K562 (cell line): ENCODE measurements around the gene TRMT112. TPM values are rescaled to one million over a fixed set of nuclear protein-coding genes. Genes with fewer than 3 reads are reported as not detected.

Experiments
- ARID1B ChIP-seq: fragments of 450-650 bp; IDR thresholded peaks from 2 replicates; pipeline ENCODE4 v1.6.1; 2016; ENCODE audit warnings: antibody characterized with exemption, mild to moderate bottlenecking, inconsistent platforms
- ATF3 ChIP-seq, 2 experiments: fragments of 450-650 bp in 1 of 2; sonication (generic) in 1 of 2; formaldehyde crosslinking in 1 of 2; IDR thresholded peaks in 1 of 2; conservative IDR thresholded peaks in 1 of 2; 2 replicates each; pipeline versions ENCODE4 v1.6.1 to v1.8.1; 2016 to 2023; ENCODE audit warnings: mild to moderate bottlenecking in 2 of 2, moderate library complexity in 2 of 2, inconsistent platforms in 1 of 2, missing genetic modification reagents in 1 of 2
- EP400 ChIP-seq: fragments of 450-650 bp; IDR thresholded peaks from 2 replicates; pipeline ENCODE4 v1.6.1; 2017; ENCODE audit warnings: antibody characterized with exemption, mild to moderate bottlenecking, moderate library complexity
- ETV6 ChIP-seq, 3 experiments: fragments of 150-350 bp in 1 of 3; sonication (generic) in 1 of 3; formaldehyde crosslinking in 1 of 3; IDR thresholded peaks; 2 replicates each; pipeline versions ENCODE4 v1.6.1 to v1.8.0; 2014 to 2022; ENCODE audit warnings: borderline replicate concordance in 2 of 3, low read depth in 2 of 3, antibody characterized with exemption in 1 of 3, low read length in 1 of 3, mild to moderate bottlenecking in 1 of 3, missing genetic modification reagents in 1 of 3
- NKRF ChIP-seq: fragments of 450-650 bp; IDR thresholded peaks from 2 replicates; pipeline ENCODE4 v1.6.1; 2016; ENCODE audit warnings: borderline replicate concordance
- NONO ChIP-seq, 2 experiments: fragments of 200-400 bp in 1 of 2; fragments of 450-650 bp in 1 of 2; formaldehyde crosslinking in 1 of 2; IDR thresholded peaks; 2 replicates each; pipeline ENCODE4 v1.6.1; 2017; ENCODE audit warnings: low read depth in 2 of 2, mild to moderate bottlenecking in 2 of 2, moderate library complexity in 2 of 2, low read length in 1 of 2
- RERE ChIP-seq: sonication (generic); formaldehyde crosslinking; IDR thresholded peaks from 2 replicates; pipeline ENCODE4 v1.8.0; 2023; ENCODE audit warnings: missing genetic modification reagents, mild to moderate bottlenecking, borderline replicate concordance
- SMARCC2 ChIP-seq: fragments of 450-650 bp; IDR thresholded peaks from 2 replicates; pipeline ENCODE4 v1.6.1; 2017; ENCODE audit warnings: antibody characterized with exemption, moderate library complexity, mild to moderate bottlenecking, low read depth
- TCF15 ChIP-seq: fragments of 250-450 bp; sonication (Bioruptor Pico); IDR thresholded peaks from 2 replicates; pipeline ENCODE4 v1.8.0; 2022; ENCODE audit warnings: moderate library complexity, mild to moderate bottlenecking, inconsistent platforms
- ZBTB33 ChIP-seq: sonication (generic); formaldehyde crosslinking; IDR thresholded peaks from 2 replicates; pipeline ENCODE4 v1.8.1; 2023; ENCODE audit warnings: mild to moderate bottlenecking, missing genetic modification reagents
- ZKSCAN3 ChIP-seq: fragments of 250-450 bp; sonication (Bioruptor Pico); IDR thresholded peaks from 2 replicates; pipeline ENCODE4 v1.4.0; 2020
- ZNF23 ChIP-seq: fragments of 250-450 bp; sonication (Bioruptor Pico); IDR thresholded peaks from 2 replicates; pipeline ENCODE4 v1.4.0; 2020; ENCODE audit warnings: mild to moderate bottlenecking
- polyA plus RNA-seq, 8 experiments: library from polyadenylated mRNA; depleted of rRNA in 4 of 8; stranded (reverse) in 5 of 8; unstranded in 3 of 8; fragments of >200 nt; fragmentation: Nextera tagmentation in 2 of 8; fragmentation: Illumina TruSeq in 1 of 8; extraction: Ambion mirVana in 2 of 8; extraction: Trizol in 1 of 8; gene quantifications; 2 replicates each; pipeline versions ENCODE4 v1.2.1 to v1.2.3, GENCODE V29; 2011 to 2014; ENCODE audit warnings: inconsistent platforms in 1 of 8, missing spikeins in 1 of 8
- total RNA-seq, 7 experiments: library from RNA; depleted of rRNA in 6 of 7; stranded (reverse); fragments of >200 nt in 6 of 7; fragmentation: Illumina TruSeq in 2 of 7; extraction: Trizol in 2 of 7; gene quantifications; 2 replicates each; pipeline versions ENCODE4 v1.2.1 to v1.2.3, GENCODE V29; 2011 to 2021; ENCODE audit warnings: low replicate concordance in 1 of 7

Gene TRMT112
- total and polyA plus RNA-seq, 9 of the 15 experiments (the other 6 are each of a cell fraction or from before 2014, with no cell fraction given) = 162 to 444 (median 300) TPM

GRCh38 chr11:64305691-64306562, 11.4 kb downstream of the TRMT112 start (continued):
- TF ChIP-seq NONO (IDR thresholded peaks at IDR 0.05; ENCODE audit: low read depth in 2 of 2, low read length in 1 of 2) (no peak; a peak in 1 of 4 replicates), ZKSCAN3 (CRISPR knock-in tag) (no peak), ATF3 (IDR thresholded peaks at IDR 0.05) (no peak), ATF3 (CRISPR knock-in tag; conservative IDR thresholded peaks at IDR 0.05) (no peak), TCF15 (CRISPR knock-in tag) (no peak), SMARCC2 (no peak), ZBTB33 (CRISPR knock-in tag) (peak; percentile 52), ARID1B (peak; percentile 32), NKRF (peak; percentile 78), ETV6 (IDR thresholded peaks at IDR 0.05; ENCODE audit: borderline replicate concordance in 1 of 2, low read depth in 2 of 2, low read length in 1 of 2) (peak in 1 of 2 experiments; percentile 41; a peak in 1 of 4 replicates), ETV6 (CRISPR knock-in tag; IDR thresholded peaks at IDR 0.05; ENCODE audit: borderline replicate concordance) (no peak), ZNF23 (CRISPR knock-in tag) (no peak), RERE (CRISPR knock-in tag) (no peak), EP400 (peak; percentile 87)
